HG03196 (cell line): ENCODE measurements around the gene DLG4.

Source experiments
- ATAC-seq: cut with Tn5 transposase; IDR thresholded peaks from one replicate; pipeline ENCODE4 v1.9.1; 2021; ENCODE audit not compliant: unreplicated experiment

Gene DLG4

GRCh38 chr17:7233701-7234082, 14.1 kb upstream of the DLG4 start:
- no peak for ATAC-seq

GRCh38 chr17:7232114-7232513, 12.5 kb upstream of the DLG4 start:
- no peak for ATAC-seq

GRCh38 chr17:7229504-7229903, 9.9 kb upstream of the DLG4 start:
- ATAC-seq: no peak

- ATAC-seq: no peak
These were observed 9.3 kb upstream of the DLG4 start for GRCh38 chr17:7228920-7229319.

- ATAC-seq: no peak
These were observed 7.4 kb upstream of the DLG4 start for GRCh38 chr17:7226721-7227710.

GRCh38 chr17:7225711-7226331, 6.2 kb upstream of the DLG4 start:
- no peak for ATAC-seq

- ATAC-seq: no peak
These were observed 5.0 kb upstream of the DLG4 start for GRCh38 chr17:7224661-7225111.

- no peak for ATAC-seq
These were observed 4.5 kb upstream of the DLG4 start for GRCh38 chr17:7224110-7224509.

GRCh38 chr17:7223375-7223774, 3.7 kb upstream of the DLG4 start:
- ATAC-seq: no peak

GRCh38 chr17:7222972-7223292, 3.3 kb upstream of the DLG4 start:
- ATAC-seq: no peak

- no peak for ATAC-seq
These were observed 2.7 kb upstream of the DLG4 start for GRCh38 chr17:7222093-7222971.

GRCh38 chr17:7221278-7222092, 1.8 kb upstream of the DLG4 start:
- no peak for ATAC-seq

GRCh38 chr17:7220593-7221277, 1.1 kb upstream of the DLG4 start:
- no peak for ATAC-seq

- no peak for ATAC-seq
These were observed 316 bp downstream of the DLG4 start for GRCh38 chr17:7219229-7219811.

GRCh38 chr17:7218758-7219157, 878 bp downstream of the DLG4 start:
- ATAC-seq: no peak

GRCh38 chr17:7218166-7218565, 1.5 kb downstream of the DLG4 start:
- no peak for ATAC-seq

- no peak for ATAC-seq
These were observed 2.3 kb downstream of the DLG4 start for GRCh38 chr17:7217113-7217987.

GRCh38 chr17:7216242-7217112, 3.2 kb downstream of the DLG4 start:
- ATAC-seq: no peak
